HL-60 (cell line): ENCODE data around the gene KCNJ6.

Experiments
- CTCF ChIP-seq: IDR thresholded peaks from one replicate; pipeline ENCODE4 v1.5.1; 2011; ENCODE audit warnings: low read length, control low read depth, inconsistent platforms; ENCODE audit not compliant: insufficient read depth
- GABPA ChIP-seq: IDR thresholded peaks from 2 replicates; pipeline ENCODE4 v1.6.1; 2012; ENCODE audit warnings: low read depth
- POLR2AphosphoS5 ChIP-seq: IDR thresholded peaks from 2 replicates; pipeline ENCODE4 v1.6.1; 2012; ENCODE audit warnings: low read depth
- REST ChIP-seq: IDR thresholded peaks from 2 replicates; pipeline ENCODE4 v1.6.1; 2012; ENCODE audit warnings: low read depth; ENCODE audit not compliant: insufficient replicate concordance

DNA sequence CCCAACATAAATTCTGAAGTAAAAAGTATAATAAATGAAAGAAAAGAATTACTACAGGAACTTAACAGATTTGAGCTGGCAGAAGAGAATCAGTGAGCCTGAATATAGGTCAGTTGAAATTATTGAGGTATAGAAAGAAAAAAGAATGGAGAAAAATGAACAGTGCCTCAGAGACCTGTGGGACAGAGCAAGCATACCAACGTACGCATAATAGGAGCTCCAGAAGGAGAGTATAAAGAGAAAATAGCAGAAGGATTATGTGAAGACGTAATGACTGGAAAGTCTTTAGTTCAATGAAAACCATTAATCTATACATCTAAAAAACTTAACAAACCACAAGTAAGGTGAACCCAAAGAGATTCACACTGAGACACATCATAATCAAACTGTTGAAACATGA lies 287.9 kb downstream of the KCNJ6 start:
- TF ChIP-seq CTCF: no peak
- no peak for TF ChIP-seq REST
- no peak for TF ChIP-seq POLR2AphosphoS5
- TF ChIP-seq GABPA: no peak
